Measurements from ENCODE around the gene SLC24A3.

Gene SLC24A3

GRCh38 chr20:19407736-19408135 is 195.3 kb downstream of the SLC24A3 start:
- DNase-seq (ENCODE audit: low read depth) = no peak
- H3K4me3 ChIP-seq (replicated peaks; ENCODE audit: low read depth, low read length) = no peak overlapping the region
- no peak for TF ChIP-seq CTCF (IDR thresholded peaks at IDR 0.05; ENCODE audit: low read length, missing control alignments)

- no peak for DNase-seq (ENCODE audit: low read depth)
- TF ChIP-seq CTCF (IDR thresholded peaks at IDR 0.05; ENCODE audit: low read length, missing control alignments) = no peak
- no peak overlapping the region for H3K4me3 ChIP-seq (replicated peaks; ENCODE audit: low read depth, low read length)
These were observed 196.5 kb downstream of the SLC24A3 start for GRCh38 chr20:19408971-19409370.

- no peak for DNase-seq (ENCODE audit: low read depth)
- no peak overlapping the region for H3K4me3 ChIP-seq (replicated peaks; ENCODE audit: low read depth, low read length)
- TF ChIP-seq CTCF (IDR thresholded peaks at IDR 0.05; ENCODE audit: low read length, missing control alignments) = no peak
These were observed 199.4 kb downstream of the SLC24A3 start for GRCh38 chr20:19411811-19412210.

- DNase-seq (ENCODE audit: low read depth) = no peak
- no peak for TF ChIP-seq CTCF (IDR thresholded peaks at IDR 0.05; ENCODE audit: low read length, missing control alignments)
- H3K4me3 ChIP-seq (replicated peaks; ENCODE audit: low read depth, low read length) = no peak overlapping the region
These were observed 199.8 kb downstream of the SLC24A3 start for GRCh38 chr20:19412254-19412653.

GRCh38 chr20:19414600-19414999 is 202.2 kb downstream of the SLC24A3 start:
- no peak for DNase-seq (ENCODE audit: low read depth)
- no peak for TF ChIP-seq CTCF (IDR thresholded peaks at IDR 0.05; ENCODE audit: low read length, missing control alignments)
- H3K4me3 ChIP-seq (replicated peaks; ENCODE audit: low read depth, low read length) = no peak overlapping the region

- DNase-seq (ENCODE audit: low read depth) = no peak
- no peak for TF ChIP-seq CTCF (IDR thresholded peaks at IDR 0.05; ENCODE audit: low read length, missing control alignments)
- H3K4me3 ChIP-seq (replicated peaks; ENCODE audit: low read depth, low read length) = no peak overlapping the region
These were observed 203.3 kb downstream of the SLC24A3 start for GRCh38 chr20:19415786-19416185.

- TF ChIP-seq CTCF (IDR thresholded peaks at IDR 0.05; ENCODE audit: low read length, missing control alignments) = no peak
- H3K4me3 ChIP-seq (replicated peaks; ENCODE audit: low read depth, low read length) = no peak overlapping the region
- no peak for DNase-seq (ENCODE audit: low read depth)
These were observed 204.2 kb downstream of the SLC24A3 start for GRCh38 chr20:19416627-19417026.

All from fibroblast of pulmonary artery (primary cell).